Brain microvascular endothelial cell (primary cell): ENCODE measurements around the gene EID2B.

Source experiments
- DNase-seq: peaks from one replicate; pipeline ENCODE4 v3.0.0-alpha.2; 2020
- H3K27ac ChIP-seq: fragments of 250-450 bp; sonication (Bioruptor Pico); 2 replicates; pipeline ENCODE4 v1.5.1; 2020; ENCODE audit warnings: mild to moderate bottlenecking, moderate library complexity
- H3K27me3 ChIP-seq: fragments of 250-450 bp; sonication (Bioruptor Pico); replicated peaks from 2 replicates; pipeline ENCODE4 v1.5.1; 2020; ENCODE audit warnings: mild to moderate bottlenecking
- H3K36me3 ChIP-seq: fragments of 250-450 bp; sonication (Bioruptor Pico); replicated peaks from 2 replicates; pipeline ENCODE4 v1.5.1; 2020; ENCODE audit warnings: mild to moderate bottlenecking
- H3K4me3 ChIP-seq: 2 replicates; pipeline ENCODE4 v1.5.1; 2011; ENCODE audit warnings: low read depth, mild to moderate bottlenecking, control low read depth, low read length, moderate library complexity
- in situ Hi-C: cut with HindIII; loops from 2 replicates; pipeline ENCODE4 v1.10.0; 2017; ENCODE audit warnings: low sequenced_read_pairs, low pct_ligation_motif_present
- TF ChIP-seq, protein P1 (sequence below): IDR thresholded peaks from 2 replicates; pipeline ENCODE4 v1.5.1; 2011; ENCODE audit warnings: low read depth, mild to moderate bottlenecking, moderate library complexity, low read length, control low read depth, inconsistent platforms; ENCODE audit errors: missing control alignments

The EID2B gene

DNA sequence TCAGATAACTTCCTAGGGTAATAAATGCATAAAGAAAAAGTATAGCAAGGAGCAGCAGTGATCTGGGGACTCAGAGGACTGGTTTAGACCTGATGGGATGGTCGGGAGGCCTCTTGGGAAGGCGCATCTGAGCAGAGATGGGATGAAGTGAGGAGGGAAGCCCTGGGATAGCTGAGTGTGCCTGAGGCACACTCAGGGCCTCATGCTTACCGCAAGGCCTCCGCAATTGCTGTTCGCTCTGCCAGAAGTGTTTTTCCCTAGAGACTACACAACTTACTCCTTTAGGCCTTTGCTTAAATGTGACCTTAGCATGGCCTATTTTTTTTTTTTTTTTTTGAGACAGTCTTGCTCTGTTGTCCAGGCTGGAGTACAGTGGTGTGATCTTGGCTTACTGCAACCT lies 38.0 kb downstream of the EID2B start:
- Histone ChIP-seq H3K4me3 (no peak overlapping the region), H3K36me3 (peaks cover 17% of the 10 kb centered on the region), H3K27ac (no peak overlapping the region), H3K27me3 (peaks cover 12% of the 10 kb centered on the region)
- DNase-seq: no peak
- in situ Hi-C loops: no loop called here
- TF ChIP-seq, protein P1, sequence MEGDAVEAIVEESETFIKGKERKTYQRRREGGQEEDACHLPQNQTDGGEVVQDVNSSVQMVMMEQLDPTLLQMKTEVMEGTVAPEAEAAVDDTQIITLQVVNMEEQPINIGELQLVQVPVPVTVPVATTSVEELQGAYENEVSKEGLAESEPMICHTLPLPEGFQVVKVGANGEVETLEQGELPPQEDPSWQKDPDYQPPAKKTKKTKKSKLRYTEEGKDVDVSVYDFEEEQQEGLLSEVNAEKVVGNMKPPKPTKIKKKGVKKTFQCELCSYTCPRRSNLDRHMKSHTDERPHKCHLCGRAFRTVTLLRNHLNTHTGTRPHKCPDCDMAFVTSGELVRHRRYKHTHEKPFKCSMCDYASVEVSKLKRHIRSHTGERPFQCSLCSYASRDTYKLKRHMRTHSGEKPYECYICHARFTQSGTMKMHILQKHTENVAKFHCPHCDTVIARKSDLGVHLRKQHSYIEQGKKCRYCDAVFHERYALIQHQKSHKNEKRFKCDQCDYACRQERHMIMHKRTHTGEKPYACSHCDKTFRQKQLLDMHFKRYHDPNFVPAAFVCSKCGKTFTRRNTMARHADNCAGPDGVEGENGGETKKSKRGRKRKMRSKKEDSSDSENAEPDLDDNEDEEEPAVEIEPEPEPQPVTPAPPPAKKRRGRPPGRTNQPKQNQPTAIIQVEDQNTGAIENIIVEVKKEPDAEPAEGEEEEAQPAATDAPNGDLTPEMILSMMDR: no peak

GRCh38 chr19:39492788-39493187 lies 39.9 kb downstream of the EID2B start:
- Histone ChIP-seq H3K27ac (no peak overlapping the region), H3K27me3 (no peaks in the 10 kb centered on the region), H3K4me3 (no peak overlapping the region), H3K36me3 (peaks cover 34% of the 10 kb centered on the region)
- in situ Hi-C loops: no loop called here
- TF ChIP-seq, protein P1: no peak
- no peak for DNase-seq

- no peak for DNase-seq
- H3K27me3 ChIP-seq: no peaks in the 10 kb centered on the region
- no peak overlapping the region for H3K4me3 ChIP-seq
- TF ChIP-seq, protein P1: no peak
- no peak overlapping the region for H3K27ac ChIP-seq
- in situ Hi-C loops: no loop called here
- H3K36me3 ChIP-seq: peaks cover 38% of the 10 kb centered on the region
Measured at GRCh38 chr19:39492225-39492624, 40.4 kb downstream of the EID2B start.

- in situ Hi-C loops: no loop called here
Measured at GRCh38 chr19:39489756-39490155, 42.9 kb downstream of the EID2B start.

DNA sequence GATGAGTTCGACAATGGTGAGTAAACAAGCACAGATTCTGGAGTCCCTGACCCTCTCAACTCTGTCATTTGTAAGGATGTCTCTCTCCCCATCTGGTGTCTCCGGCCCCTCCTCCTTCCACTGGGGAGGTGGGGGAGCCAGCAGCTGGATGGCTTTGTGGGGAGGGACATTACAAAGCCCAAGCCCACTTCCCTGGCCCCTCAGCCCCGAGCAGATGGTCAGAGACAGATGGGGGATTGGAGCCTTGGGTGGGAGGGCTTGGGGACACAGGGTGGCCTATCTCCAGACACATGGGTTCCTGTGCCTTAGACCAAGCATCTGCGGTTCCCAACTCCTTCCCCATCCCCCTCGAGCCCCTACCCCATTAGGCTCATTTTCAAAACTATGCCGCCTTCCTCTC lies 49.5 kb downstream of the EID2B start:
- in situ Hi-C loops: no loop called here
- TF ChIP-seq, protein P1: no peak
- no peak for DNase-seq

More at GRCh38 chr19:39489756-39490155, 42.9 kb downstream of the EID2B start:
- Histone ChIP-seq H3K27me3 (no peaks in the 10 kb centered on the region), H3K36me3 (peaks cover 56% of the 10 kb centered on the region), H3K27ac (no peak overlapping the region), H3K4me3 (no peak overlapping the region)
- TF ChIP-seq, protein P1: no peak
- DNase-seq: no peak

DNA sequence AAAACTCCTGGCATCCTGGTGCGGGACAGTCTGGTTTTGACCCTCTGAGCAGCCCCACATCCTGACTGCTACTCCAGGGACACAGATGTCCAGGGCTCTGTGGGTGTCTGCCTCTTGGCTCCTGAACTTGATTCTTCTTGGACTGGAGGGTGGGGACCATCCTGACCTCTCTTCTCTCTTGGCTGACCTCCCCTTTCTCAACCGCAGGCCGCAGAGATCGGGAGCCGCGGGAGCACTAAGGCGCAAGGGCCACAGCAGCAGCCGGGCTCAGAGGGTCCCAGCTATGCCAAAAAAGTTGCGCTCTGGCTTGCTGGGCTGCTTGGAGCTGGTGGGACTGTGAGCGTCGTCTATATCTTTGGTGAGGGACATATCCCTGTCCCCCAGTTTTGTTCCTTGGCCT lies 51.0 kb downstream of the EID2B start:
- in situ Hi-C loops: no loop called here
- DNase-seq: no peak
- peak overlapping the region; percentile 99 for H3K4me3 ChIP-seq
- no peak overlapping the region for H3K27ac ChIP-seq
- no peaks in the 10 kb centered on the region for H3K27me3 ChIP-seq
- peaks cover 24% of the 10 kb centered on the region for H3K36me3 ChIP-seq
- TF ChIP-seq, protein P1: no peak

More for the DNA sequence above, 49.5 kb downstream of the EID2B start:
- Histone ChIP-seq H3K4me3 (no peak overlapping the region), H3K36me3 (peaks cover 29% of the 10 kb centered on the region), H3K27me3 (no peaks in the 10 kb centered on the region), H3K27ac (no peak overlapping the region)
